HepG2 (cell line): ENCODE measurements around the gene ZNF506. TPM values are rescaled to one million over a fixed set of nuclear protein-coding genes. Genes with fewer than 3 reads are reported as not detected.

ENCODE experiments used
- ATAC-seq: fragments of 200-7000 bp; cut with Tn5 transposase; 3 replicates; pipeline ENCODE4 v1.9.1; 2020; ENCODE audit warnings: mild to moderate bottlenecking, moderate library complexity
- BruUV-seq: library from RNA; stranded (reverse); fragments of 400-500 nt; replicated peaks from 2 replicates; lab custom pipeline; 2021; lab: Mats Ljungman, UMichigan
- CTCF ChIA-PET: fragments of 300-600 bp; formaldehyde crosslinking; extraction: SDS; loops from one replicate; lab custom pipeline; 2021; ENCODE audit warnings: low total read pairs, inconsistent platforms, low intra/inter-chr PET ratio; lab: Yijun Ruan, JAX
- POLR2A ChIA-PET: fragments of 350-600 bp; sonication (Branson Sonifier 250); formaldehyde crosslinking; loops from one replicate; lab custom pipeline; 2020; ENCODE audit warnings: antibody characterized with exemption, inconsistent platforms; lab: Yijun Ruan, JAX
- DNase-seq: peaks from one replicate; pipeline ENCODE4 v3.0.0-alpha.2; 2015; ENCODE audit warnings: low spot score
- FAIRE-seq: peaks from 3 replicates; lab custom pipeline; 2011; peaks lifted over from hg19 to GRCh38; lab: Jason Lieb, UNC
- H2AFZ ChIP-seq: one replicate; pipeline ENCODE4 v1.6.1; 2011; ENCODE audit warnings: low read length, inconsistent platforms
- H3K27ac ChIP-seq: fragments of 300-600 bp; 3 replicates; pipeline ENCODE4 v1.8.0; 2011; ENCODE audit warnings: mixed run types, mild to moderate bottlenecking, mixed read lengths, low read length, inconsistent platforms; ENCODE audit not compliant: insufficient read depth; ENCODE audit errors: extremely low read length
- H3K27me3 ChIP-seq, 2 experiments: fragments of 200-600 bp in 1 of 2; 2 replicates in 1 of 2; 3 replicates in 1 of 2; pipeline versions ENCODE4 v1.6.0 to v1.8.0; 2011; ENCODE audit warnings: low read length in 2 of 2, mild to moderate bottlenecking in 2 of 2, moderate library complexity in 2 of 2, inconsistent platforms in 1 of 2; ENCODE audit not compliant: insufficient read depth in 2 of 2, control insufficient read depth in 1 of 2
- H3K36me3 ChIP-seq, 2 experiments: fragments of 200-600 bp in 1 of 2; replicated peaks in 1 of 2; 2 replicates in 1 of 2; 3 replicates in 1 of 2; pipeline versions ENCODE4 v1.5.1 to v1.8.0; 2011; ENCODE audit warnings: low read length in 2 of 2, inconsistent platforms in 1 of 2; ENCODE audit not compliant: insufficient read depth in 2 of 2, control insufficient read depth in 1 of 2
- H3K4me1 ChIP-seq: 2 replicates; pipeline ENCODE4 v1.5.1; 2012; ENCODE audit warnings: low read length, inconsistent platforms; ENCODE audit not compliant: insufficient read depth
- H3K4me2 ChIP-seq: 2 replicates; pipeline ENCODE4 v1.6.0; 2011; ENCODE audit warnings: low read depth, low read length, inconsistent platforms
- H3K4me3 ChIP-seq, 3 experiments: fragments of 200-600 bp in 1 of 3; sonication (generic), shearing (Covaris generic) in 1 of 3; replicated peaks in 1 of 3; 2 replicates each; pipeline ENCODE4 v1.5.1; 2011 to 2016; ENCODE audit warnings: low read length in 3 of 3, inconsistent platforms in 2 of 3, low read depth in 2 of 3, mild to moderate bottlenecking in 2 of 3, control low read depth in 1 of 3, mixed read lengths in 1 of 3; ENCODE audit not compliant: insufficient read depth in 1 of 3
- H3K79me2 ChIP-seq: one replicate; pipeline ENCODE4 v1.6.1; 2011; ENCODE audit warnings: low read length, inconsistent platforms; ENCODE audit not compliant: insufficient read depth
- H3K9ac ChIP-seq: 2 replicates; pipeline ENCODE4 v1.6.0; 2011; ENCODE audit warnings: mild to moderate bottlenecking, low read depth, low read length, inconsistent platforms; ENCODE audit not compliant: insufficient read depth
- H3K9me3 ChIP-seq: 2 replicates; pipeline ENCODE4 v1.5.1; 2012; ENCODE audit warnings: mild to moderate bottlenecking, low read length
- H4K20me1 ChIP-seq: 2 replicates; pipeline ENCODE4 v1.6.0; 2011; ENCODE audit warnings: inconsistent platforms, mild to moderate bottlenecking, low read length, moderate library complexity; ENCODE audit not compliant: insufficient read depth
- AHR ChIP-seq: IDR thresholded peaks from 2 replicates; pipeline ENCODE4 v1.6.1; 2018; ENCODE audit warnings: missing genetic modification reagents, missing compliant biosample characterization
- AKAP8 ChIP-seq: sonication (generic); formaldehyde crosslinking; IDR thresholded peaks from 2 replicates; pipeline ENCODE4 v1.5.1; 2020; ENCODE audit warnings: mild to moderate bottlenecking, missing genetic modification reagents
- GZF1 ChIP-seq: sonication (generic); formaldehyde crosslinking; IDR thresholded peaks from 2 replicates; pipeline ENCODE4 v1.5.1; 2020; ENCODE audit warnings: mild to moderate bottlenecking, missing genetic modification reagents
- JDP2 ChIP-seq: sonication (generic); formaldehyde crosslinking; IDR thresholded peaks from 2 replicates; pipeline ENCODE4 v1.8.1; 2022; ENCODE audit warnings: missing genetic modification reagents, borderline replicate concordance
- TAF15 ChIP-seq: fragments of 200-400 bp; formaldehyde crosslinking; IDR thresholded peaks from one replicate; pipeline ENCODE4 v1.6.1; 2018; ENCODE audit warnings: mild to moderate bottlenecking, low read depth, low read length; ENCODE audit not compliant: poor library complexity, severe bottlenecking
- ZNF292 ChIP-seq: sonication (generic); formaldehyde crosslinking; IDR thresholded peaks from 2 replicates; pipeline ENCODE4 v1.8.1; 2022; ENCODE audit warnings: mild to moderate bottlenecking, low read depth, missing genetic modification reagents, borderline replicate concordance
- ZNF331 ChIP-seq: sonication (generic); formaldehyde crosslinking; IDR thresholded peaks from 2 replicates; pipeline ENCODE4 v1.4.0; 2020; ENCODE audit warnings: missing genetic modification reagents
- ZNF562 ChIP-seq: sonication (generic); formaldehyde crosslinking; IDR thresholded peaks from 2 replicates; pipeline ENCODE4 v1.8.0; 2022; ENCODE audit warnings: missing genetic modification reagents, borderline replicate concordance
- ZNF629 ChIP-seq: sonication (generic); formaldehyde crosslinking; conservative IDR thresholded peaks from 2 replicates; pipeline ENCODE4 v1.5.0; 2020; ENCODE audit warnings: missing genetic modification reagents
- WGBS: methylation state at CpG from one replicate; pipeline ENCODE4 v1.1.6; 2017; ENCODE audit warnings: low lambda C conversion rate; 5-methylcytosine and 5-hydroxymethylcytosine counted together
- in situ Hi-C: cut with HindIII; loops from 2 replicates; pipeline ENCODE4 v1.10.0; 2017; ENCODE audit warnings: low pct_unique_long_range_greater_than_20kb; ENCODE audit not compliant: extremely low pct_ligation_motif_present
- intact Hi-C: fragments of 100-400 bp; cut with micrococcal nuclease; formaldehyde crosslinking; loops from one replicate; pipeline ENCODE4 v1.10.0; 2022; ENCODE audit not compliant: unreplicated experiment
- polyA plus RNA-seq, 8 experiments: library from polyadenylated mRNA; depleted of rRNA in 3 of 8; stranded (reverse) in 7 of 8; unstranded in 1 of 8; fragments of >200 nt; fragmentation: Illumina TruSeq in 4 of 8; extraction: Trizol in 4 of 8; gene quantifications; 2 replicates each; pipeline versions ENCODE4 v1.2.1 to v1.2.3, GENCODE V29; 2011 to 2016; ENCODE audit warnings: low read depth in 4 of 8, missing spikeins in 1 of 8, mixed read lengths in 1 of 8; ENCODE audit not compliant: insufficient read depth in 1 of 8
- total RNA-seq, 5 experiments: library from RNA; depleted of rRNA; stranded (reverse); fragments of >200 nt; fragmentation: Illumina TruSeq; extraction: Trizol; gene quantifications; 2 replicates each; pipeline ENCODE4 v1.2.3, GENCODE V29; 2016; ENCODE audit warnings: low read depth in 1 of 5
- TF ChIP-seq, protein P1 (sequence below): IDR thresholded peaks from 2 replicates; pipeline ENCODE4 v1.6.1; 2016; ENCODE audit warnings: low read depth, borderline replicate concordance
- TF ChIP-seq, protein P2 (sequence below): sonication (generic); formaldehyde crosslinking; IDR thresholded peaks from 2 replicates; pipeline ENCODE4 v1.8.0; 2022; ENCODE audit warnings: mild to moderate bottlenecking, missing genetic modification reagents, moderate library complexity
- TF ChIP-seq, protein P3 (sequence below): sonication (generic); formaldehyde crosslinking; IDR thresholded peaks from 2 replicates; pipeline ENCODE4 v1.8.0; 2022; ENCODE audit warnings: missing genetic modification reagents, mild to moderate bottlenecking, inconsistent platforms, borderline replicate concordance
- TF ChIP-seq, protein P4 (sequence below): sonication (generic); formaldehyde crosslinking; IDR thresholded peaks from 2 replicates; pipeline ENCODE4 v1.4.0; 2020; ENCODE audit warnings: missing genetic modification reagents

The ZNF506 gene
- total and polyA plus RNA-seq, 2 of the 13 experiments (the other 11 are each of a cell fraction or from before 2014, with no cell fraction given): not detected

DNA sequence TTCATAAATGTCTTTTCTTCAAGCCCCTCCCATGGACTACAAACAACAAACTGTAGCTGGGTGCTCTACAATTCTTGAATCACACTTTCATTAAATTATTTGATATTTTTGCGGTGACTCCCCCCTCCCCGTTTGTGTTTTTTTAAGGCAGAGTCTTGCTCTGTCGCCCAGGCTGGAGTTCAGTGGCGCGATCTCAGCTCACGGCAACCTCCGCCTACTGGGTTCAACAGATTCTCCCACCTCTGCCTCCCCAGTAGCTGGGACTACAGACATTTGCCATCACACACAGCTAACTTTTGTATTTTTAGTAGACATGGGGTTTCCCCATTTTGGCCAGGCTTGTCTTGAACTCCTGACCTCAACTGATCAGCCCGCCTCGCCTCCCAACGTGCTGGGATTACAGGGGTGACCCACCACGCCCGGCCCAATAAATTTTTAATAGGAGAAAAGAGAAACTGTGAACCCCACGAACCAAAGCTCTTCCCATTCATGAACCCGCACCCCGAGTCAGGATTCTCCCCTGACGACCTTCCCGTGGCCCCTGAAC, 703 bp downstream of the ZNF506 start:
- Histone ChIP-seq H3K36me3 (no peaks in the 10 kb centered on the region), H3K27ac (no peak overlapping the region), H2AFZ (no peak overlapping the region), H3K4me1 (no peaks in the 10 kb centered on the region), H3K79me2 (no peaks in the 10 kb centered on the region), H3K27me3 (no peaks in the 10 kb centered on the region), H4K20me1 (no peaks in the 10 kb centered on the region), H3K9ac (no peak overlapping the region), H3K4me3 (no peak overlapping the region), H3K4me2 (no peak overlapping the region), H3K9me3 (peaks cover 51% of the 10 kb centered on the region)
- ATAC-seq (no peak), FAIRE-seq (no peak), DNase-seq (no peak)
- POLR2A ChIA-PET: no interaction called here
- CTCF ChIA-PET: no interaction called here
- intact Hi-C loops: no loop called here
- in situ Hi-C loops: no loop called here
- no TSS peak for BruUV-seq
- TF ChIP-seq AHR (CRISPR knock-in tag): no peak
- TF ChIP-seq, protein P1, sequence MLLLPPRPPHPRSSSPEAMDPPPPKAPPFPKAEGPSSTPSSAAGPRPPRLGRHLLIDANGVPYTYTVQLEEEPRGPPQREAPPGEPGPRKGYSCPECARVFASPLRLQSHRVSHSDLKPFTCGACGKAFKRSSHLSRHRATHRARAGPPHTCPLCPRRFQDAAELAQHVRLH (CRISPR knock-in tag): no peak
- WGBS: 89% methylated on average over 17 of the region's 17 CpGs

DNA sequence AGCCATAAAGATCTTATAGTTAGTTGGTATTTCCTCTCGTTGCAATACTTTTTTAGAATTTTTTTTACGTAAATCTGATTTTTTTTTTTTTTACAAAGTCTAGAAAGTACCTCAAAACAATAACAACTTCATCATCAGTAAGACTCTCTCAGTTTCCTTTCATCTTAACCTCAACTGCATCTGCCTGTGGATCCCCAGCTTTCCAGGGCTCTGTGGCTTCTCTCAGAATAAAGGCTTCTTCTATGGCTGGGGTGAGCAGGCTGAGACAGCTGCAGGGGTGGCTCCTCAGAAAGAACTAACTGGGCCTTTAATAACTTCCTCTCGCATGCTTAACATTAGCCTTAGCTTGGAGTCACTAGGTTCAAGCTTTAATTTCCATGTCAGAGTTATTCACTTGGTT, 4.2 kb downstream of the ZNF506 start:
- DNase-seq (no peak), ATAC-seq (no peak), FAIRE-seq (no peak)
- no peak overlapping the region for H3K4me3 ChIP-seq
- ChIA-PET POLR2A (no interaction called here), CTCF (no interaction called here)
- BruUV-seq: no TSS peak
- H2AFZ ChIP-seq: no peak overlapping the region
- no peaks in the 10 kb centered on the region for H3K4me1 ChIP-seq
- no peak overlapping the region for H3K9ac ChIP-seq
- H3K79me2 ChIP-seq: no peaks in the 10 kb centered on the region
- in situ Hi-C loops (no loop called here), intact Hi-C loops (no loop called here)
- H4K20me1 ChIP-seq: no peaks in the 10 kb centered on the region
- H3K4me2 ChIP-seq: no peak overlapping the region
- no peaks in the 10 kb centered on the region for H3K27me3 ChIP-seq
- H3K27ac ChIP-seq: no peak overlapping the region
- H3K36me3 ChIP-seq: no peaks in the 10 kb centered on the region
- H3K9me3 ChIP-seq: peaks cover 18% of the 10 kb centered on the region
- 93% methylated on average over 3 of the region's 3 CpGs for WGBS
- TF ChIP-seq, protein P2, sequence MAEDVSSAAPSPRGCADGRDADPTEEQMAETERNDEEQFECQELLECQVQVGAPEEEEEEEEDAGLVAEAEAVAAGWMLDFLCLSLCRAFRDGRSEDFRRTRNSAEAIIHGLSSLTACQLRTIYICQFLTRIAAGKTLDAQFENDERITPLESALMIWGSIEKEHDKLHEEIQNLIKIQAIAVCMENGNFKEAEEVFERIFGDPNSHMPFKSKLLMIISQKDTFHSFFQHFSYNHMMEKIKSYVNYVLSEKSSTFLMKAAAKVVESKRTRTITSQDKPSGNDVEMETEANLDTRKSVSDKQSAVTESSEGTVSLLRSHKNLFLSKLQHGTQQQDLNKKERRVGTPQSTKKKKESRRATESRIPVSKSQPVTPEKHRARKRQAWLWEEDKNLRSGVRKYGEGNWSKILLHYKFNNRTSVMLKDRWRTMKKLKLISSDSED: no peak
- TF ChIP-seq JDP2 (CRISPR knock-in tag) (no peak), ZNF331 (CRISPR knock-in tag) (no peak), GZF1 (no peak), ZNF562 (CRISPR knock-in tag) (no peak), ZNF629 (CRISPR knock-in tag) (no peak), AKAP8 (CRISPR knock-in tag) (no peak), TAF15 (no peak), ZNF292 (CRISPR knock-in tag) (no peak)
- TF ChIP-seq, protein P3, sequence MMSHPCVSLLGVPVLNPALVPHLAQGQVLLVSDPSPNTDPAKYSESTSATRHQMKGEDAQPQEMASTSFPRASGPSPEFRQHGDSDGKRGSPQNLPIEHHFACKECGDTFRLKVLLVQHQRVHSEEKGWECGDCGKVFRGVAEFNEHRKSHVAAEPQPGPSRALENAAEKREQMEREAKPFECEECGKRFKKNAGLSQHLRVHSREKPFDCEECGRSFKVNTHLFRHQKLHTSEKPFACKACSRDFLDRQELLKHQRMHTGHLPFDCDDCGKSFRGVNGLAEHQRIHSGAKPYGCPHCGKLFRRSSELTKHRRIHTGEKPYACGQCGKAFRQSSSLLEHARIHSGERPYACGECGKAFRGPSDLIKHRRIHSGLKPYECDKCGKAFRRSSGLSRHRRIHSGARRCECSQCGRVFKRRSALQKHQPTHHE (CRISPR knock-in tag): no peak
- TF ChIP-seq, protein P4, sequence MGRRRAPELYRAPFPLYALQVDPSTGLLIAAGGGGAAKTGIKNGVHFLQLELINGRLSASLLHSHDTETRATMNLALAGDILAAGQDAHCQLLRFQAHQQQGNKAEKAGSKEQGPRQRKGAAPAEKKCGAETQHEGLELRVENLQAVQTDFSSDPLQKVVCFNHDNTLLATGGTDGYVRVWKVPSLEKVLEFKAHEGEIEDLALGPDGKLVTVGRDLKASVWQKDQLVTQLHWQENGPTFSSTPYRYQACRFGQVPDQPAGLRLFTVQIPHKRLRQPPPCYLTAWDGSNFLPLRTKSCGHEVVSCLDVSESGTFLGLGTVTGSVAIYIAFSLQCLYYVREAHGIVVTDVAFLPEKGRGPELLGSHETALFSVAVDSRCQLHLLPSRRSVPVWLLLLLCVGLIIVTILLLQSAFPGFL (CRISPR knock-in tag): no peak
